ENCODE results near the gene TNS3.

TNS3 gene

GRCh38 chr7:47233996-47234395 is 347.9 kb downstream of the TNS3 start:
- DNase-seq: no peak

- DNase-seq: no peak
Observed at GRCh38 chr7:47232751-47233412, 349.0 kb downstream of the TNS3 start.

- DNase-seq: no peak
Observed at GRCh38 chr7:47231627-47232026, 350.3 kb downstream of the TNS3 start.

- DNase-seq: no peak
Observed at GRCh38 chr7:47231032-47231431, 350.9 kb downstream of the TNS3 start.

GRCh38 chr7:47228386-47229014 is 353.4 kb downstream of the TNS3 start:
- DNase-seq: no peak

- DNase-seq: no peak
Observed at GRCh38 chr7:47227762-47228177, 354.1 kb downstream of the TNS3 start.

- DNase-seq: no peak
Observed at GRCh38 chr7:47226696-47227095, 355.2 kb downstream of the TNS3 start.

- DNase-seq: no peak
Observed at GRCh38 chr7:47225387-47226131, 356.4 kb downstream of the TNS3 start.

Measured in activated CD8-positive, alpha-beta memory T cell treated with anti-CD3 and anti-CD28 coated beads, Interleukin-2, amount 50 U/mL, for 4 hours (primary cell).